Measurements from ENCODE around the gene WDR33.

GRCh38 chr2:127778850-127779249, 32.1 kb downstream of the WDR33 start:
- TF ChIP-seq CTCF (conservative IDR thresholded peaks at IDR 0.05) (no peak), ZFX (IDR thresholded peaks at IDR 0.05) (no peak)
